Activated naive CD8-positive, alpha-beta T cell treated with anti-CD3 and anti-CD28 coated beads, Interleukin-2, amount 50 U/mL, for 16 hours (primary cell): ENCODE results near the gene TSHZ2.
"Not testable (repeated sequence)": the region's sequence is repeated elsewhere in the genome, so short reads cannot be mapped to it uniquely, and the experiment has no call there.

Source experiments
- DNase-seq: peaks from one replicate; pipeline ENCODE4 v3.0.0-alpha.2; 2020; ENCODE audit warnings: low read depth, low spot score

The TSHZ2 gene

DNA sequence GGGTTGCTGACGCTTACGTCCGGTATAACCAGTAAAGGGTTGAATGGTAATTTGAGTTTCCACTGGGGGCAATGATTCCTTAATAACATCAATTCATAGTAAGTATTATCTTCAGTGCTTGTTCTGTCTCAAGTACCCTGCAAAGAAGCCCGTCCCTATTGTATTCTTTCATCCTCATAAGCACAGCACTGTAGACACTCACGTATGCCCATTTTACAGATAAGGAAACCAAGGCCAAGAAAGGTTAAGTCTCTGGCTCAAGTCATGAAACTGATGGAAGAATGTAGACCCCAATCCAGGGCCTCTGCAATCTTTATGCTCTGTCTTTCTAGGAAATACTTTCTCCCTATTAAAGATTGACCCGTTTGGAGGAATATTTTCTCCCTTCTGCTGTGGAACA, 370.3 kb downstream of the TSHZ2 start:
- no peak for DNase-seq

DNA sequence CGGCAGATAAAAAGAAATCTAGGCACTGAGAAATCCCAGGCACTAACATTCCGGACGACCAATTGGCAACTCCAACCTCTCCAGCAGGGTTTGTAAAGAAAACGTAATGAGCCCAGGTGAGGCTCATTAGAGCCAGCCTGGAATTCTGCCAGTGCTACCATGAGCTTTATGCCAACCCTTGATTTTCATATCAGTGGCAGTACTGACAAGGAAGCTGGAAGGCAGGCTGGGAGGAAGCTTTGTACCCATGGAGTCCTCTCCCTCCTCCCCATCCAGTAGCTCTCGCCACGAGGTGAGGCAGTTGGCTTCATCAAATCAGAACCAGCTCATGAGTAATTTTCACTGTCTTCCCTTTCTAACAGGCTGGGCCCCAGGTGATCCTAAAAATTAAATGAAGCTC, 371.3 kb downstream of the TSHZ2 start:
- no peak for DNase-seq

GRCh38 chr20:53344891-53345290, 372.7 kb downstream of the TSHZ2 start:
- DNase-seq: no peak

GRCh38 chr20:53345536-53346334, 373.6 kb downstream of the TSHZ2 start:
- DNase-seq: no peak

GRCh38 chr20:53346335-53346648, 374.1 kb downstream of the TSHZ2 start:
- no peak for DNase-seq

GRCh38 chr20:53349730-53350129, 377.6 kb downstream of the TSHZ2 start:
- no peak for DNase-seq

DNA sequence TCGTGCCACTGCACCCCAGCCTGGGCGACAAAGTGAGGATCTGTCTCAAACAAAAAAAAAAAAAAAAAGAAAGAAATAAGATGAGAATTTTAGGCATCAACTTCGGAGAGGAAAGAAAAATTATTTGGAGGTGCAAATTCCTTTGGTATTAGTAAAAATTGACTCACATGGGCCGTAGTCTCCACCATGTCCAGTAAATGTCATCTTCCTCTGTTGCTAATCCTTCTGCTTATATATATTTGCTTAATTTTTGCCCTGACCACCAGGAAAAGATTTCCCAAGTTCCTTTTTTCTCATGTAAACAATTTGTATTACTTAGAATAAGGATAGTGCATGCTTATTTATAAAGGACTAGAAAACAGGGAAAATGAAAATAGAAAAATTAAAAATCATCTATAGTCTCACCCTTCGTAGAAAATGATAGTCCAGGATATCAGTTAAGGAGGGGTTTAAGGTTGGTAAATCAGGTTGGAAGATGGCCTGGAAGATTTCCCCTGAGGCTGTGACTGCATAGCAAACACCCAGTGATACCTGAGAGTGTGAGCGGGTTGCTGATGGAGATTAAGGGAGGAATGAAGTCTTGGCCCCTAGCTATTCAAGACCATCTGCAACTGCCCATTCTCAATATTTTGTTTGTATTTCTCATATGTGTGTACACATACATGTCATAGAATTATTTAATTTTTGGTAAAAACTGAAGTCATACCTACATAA, 380.7 kb downstream of the TSHZ2 start:
- DNase-seq: no peak

GRCh38 chr20:53354314-53354713, 382.2 kb downstream of the TSHZ2 start:
- DNase-seq: no peak

- DNase-seq: no peak
Measured at GRCh38 chr20:53355790-53356189, 383.6 kb downstream of the TSHZ2 start.

- no peak for DNase-seq
Measured at GRCh38 chr20:53359425-53359824, 387.3 kb downstream of the TSHZ2 start.

DNA sequence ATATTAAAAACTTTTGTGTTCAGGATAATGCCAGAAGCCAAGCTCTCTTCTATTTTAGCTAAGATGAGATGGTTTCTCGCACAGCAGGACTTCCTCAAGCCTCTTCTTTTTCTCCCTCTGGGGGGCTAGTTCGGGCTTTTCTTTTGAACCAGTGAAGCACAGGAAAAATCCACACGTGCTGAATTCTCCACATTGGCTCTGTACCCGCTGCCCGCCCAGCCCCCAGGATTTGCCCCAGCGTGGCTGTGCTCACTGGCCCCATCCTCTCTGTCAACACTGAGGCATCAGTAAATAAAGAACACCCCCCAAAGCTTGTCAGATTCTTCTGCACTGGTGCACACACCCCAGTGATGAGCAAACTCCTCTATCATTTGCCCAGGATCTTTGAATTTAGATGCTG, 388.7 kb downstream of the TSHZ2 start:
- DNase-seq: no peak

DNA sequence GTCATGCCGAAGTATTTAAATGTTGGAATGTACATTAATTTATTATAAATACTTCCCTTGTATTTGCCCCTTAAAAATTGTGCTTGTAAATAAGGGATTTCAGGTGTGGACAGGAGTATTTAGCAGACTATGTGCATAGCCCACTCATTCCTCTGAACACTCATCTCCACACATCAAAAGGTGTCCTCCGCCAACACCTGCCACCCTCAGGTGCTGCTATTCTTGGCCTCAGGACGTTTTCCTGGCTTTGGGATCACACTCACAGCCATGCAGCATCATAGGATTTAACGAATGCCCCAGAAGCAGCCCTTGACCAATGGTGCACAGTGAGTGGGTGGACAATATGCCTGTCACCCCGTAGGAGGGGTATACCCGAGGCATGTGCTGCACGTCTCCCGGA, 390.6 kb downstream of the TSHZ2 start:
- no peak for DNase-seq

DNA sequence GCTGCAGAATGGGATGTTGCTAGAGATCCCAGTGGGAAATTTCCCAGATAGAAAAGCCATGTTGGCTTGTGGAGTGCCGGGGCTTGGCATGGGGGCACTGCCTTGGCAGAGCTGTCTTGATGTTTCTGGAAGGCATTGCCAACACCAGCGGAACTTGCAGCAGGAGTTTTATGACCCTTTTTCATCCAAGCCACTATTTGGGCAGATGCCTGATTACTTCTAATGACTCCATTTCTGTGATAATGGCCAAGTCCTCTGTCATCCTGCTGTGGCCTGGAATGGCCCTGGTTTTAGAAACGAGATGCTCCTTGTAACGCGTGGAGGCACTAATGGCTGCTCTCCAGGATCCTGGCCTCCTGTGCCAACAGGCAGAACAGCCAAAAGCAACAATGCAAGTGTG, 392.5 kb downstream of the TSHZ2 start:
- DNase-seq: no peak

- DNase-seq: no peak
Measured at GRCh38 chr20:53365076-53365475, 392.9 kb downstream of the TSHZ2 start.

GRCh38 chr20:53365539-53366075, 393.4 kb downstream of the TSHZ2 start:
- DNase-seq: no peak

GRCh38 chr20:53366928-53367327, 394.8 kb downstream of the TSHZ2 start:
- not testable (repeated sequence) for DNase-seq

DNA sequence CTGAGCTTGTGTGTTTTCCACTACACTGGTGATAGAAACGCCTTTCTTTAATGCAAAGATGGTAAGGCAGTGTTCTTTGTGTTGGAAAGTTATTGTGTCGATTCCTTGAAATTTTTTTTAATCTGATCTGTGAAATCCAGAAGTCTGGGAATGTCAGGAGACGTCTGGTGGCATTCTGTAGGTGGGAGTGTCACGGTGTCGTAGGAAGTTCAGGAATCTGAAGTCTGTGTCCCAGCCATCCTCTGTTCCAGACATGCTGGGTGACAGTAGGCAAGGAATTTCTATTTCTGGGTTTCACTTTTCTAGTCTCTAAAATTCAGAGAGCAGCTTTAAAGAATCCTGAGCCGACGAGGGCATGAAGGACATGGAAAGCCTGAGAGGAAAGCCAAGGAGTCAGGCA, 397.7 kb downstream of the TSHZ2 start:
- DNase-seq: no peak

DNA sequence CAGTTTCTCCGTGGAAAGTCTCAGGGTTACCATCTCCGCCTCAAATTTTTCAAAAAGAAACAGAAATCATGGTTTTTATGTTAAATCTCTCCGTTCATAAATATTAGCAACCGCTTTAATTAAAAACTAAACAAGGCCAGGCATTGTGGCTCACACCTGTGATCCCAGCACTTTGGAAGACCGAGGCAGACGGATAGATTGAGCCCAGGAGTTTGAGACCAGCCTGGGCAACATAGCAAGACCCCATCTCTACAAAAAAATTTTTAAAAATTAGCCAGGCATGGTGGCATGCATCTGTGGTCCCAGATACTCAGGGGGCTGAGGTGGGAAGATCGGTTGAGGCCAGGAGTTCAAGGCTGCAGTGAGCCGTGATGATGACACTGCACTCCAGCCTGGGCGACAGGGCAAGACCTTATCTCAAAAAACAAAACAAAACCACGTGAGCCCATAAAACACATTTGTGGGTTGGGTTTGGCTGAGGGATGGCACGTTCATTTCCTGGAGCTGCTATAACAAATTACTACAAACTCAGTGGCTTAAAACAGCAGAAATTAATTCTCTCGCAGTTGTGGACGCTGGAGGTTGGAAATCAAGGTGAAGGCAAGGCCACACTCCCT, 398.3 kb downstream of the TSHZ2 start:
- DNase-seq: no peak

GRCh38 chr20:53371216-53371615, 399.1 kb downstream of the TSHZ2 start:
- no peak for DNase-seq

GRCh38 chr20:53376021-53376420, 403.9 kb downstream of the TSHZ2 start:
- no peak for DNase-seq

GRCh38 chr20:53379014-53379832, 407.1 kb downstream of the TSHZ2 start:
- DNase-seq: no peak

- DNase-seq: no peak
Measured at GRCh38 chr20:53379833-53380120, 407.6 kb downstream of the TSHZ2 start.
